HG03378 (cell line): ENCODE data around the gene GOT1.

Source experiments
- ATAC-seq: cut with Tn5 transposase; IDR thresholded peaks from one replicate; pipeline ENCODE4 v1.9.1; 2021; ENCODE audit warnings: mild to moderate bottlenecking, moderate library complexity; ENCODE audit not compliant: unreplicated experiment

Gene GOT1

DNA sequence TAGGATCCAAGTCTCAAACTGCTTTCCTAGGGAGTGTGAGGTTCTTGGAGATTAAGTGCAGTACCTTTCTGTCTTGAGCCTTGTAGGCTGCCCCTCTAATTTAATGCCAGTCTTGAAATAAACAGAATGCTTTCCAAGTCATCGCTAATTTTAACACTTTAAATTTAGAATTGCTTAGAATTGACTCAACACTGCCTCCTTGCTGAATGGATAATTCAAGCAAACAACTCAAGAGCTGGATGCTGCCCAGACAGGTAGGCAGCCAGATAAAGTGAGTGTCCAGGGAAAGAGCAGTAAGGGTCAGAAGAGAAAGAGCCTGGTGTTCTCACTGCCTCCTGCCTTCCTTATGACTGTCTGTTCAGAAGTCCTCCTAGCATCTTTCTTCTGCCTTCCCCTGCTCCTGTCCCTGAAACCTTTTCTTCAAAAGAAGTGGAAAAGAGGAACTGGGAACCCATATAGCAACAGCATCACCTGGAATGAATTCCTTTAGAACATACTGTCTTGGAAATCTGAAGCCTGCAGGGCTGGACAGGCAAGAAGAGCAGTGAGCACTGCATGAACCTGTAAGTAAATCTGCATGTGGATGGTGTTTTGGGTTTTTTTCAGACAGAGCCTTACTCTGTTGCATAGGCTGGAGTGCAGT is 3.1 kb upstream of the GOT1 start:
- no peak for ATAC-seq

DNA sequence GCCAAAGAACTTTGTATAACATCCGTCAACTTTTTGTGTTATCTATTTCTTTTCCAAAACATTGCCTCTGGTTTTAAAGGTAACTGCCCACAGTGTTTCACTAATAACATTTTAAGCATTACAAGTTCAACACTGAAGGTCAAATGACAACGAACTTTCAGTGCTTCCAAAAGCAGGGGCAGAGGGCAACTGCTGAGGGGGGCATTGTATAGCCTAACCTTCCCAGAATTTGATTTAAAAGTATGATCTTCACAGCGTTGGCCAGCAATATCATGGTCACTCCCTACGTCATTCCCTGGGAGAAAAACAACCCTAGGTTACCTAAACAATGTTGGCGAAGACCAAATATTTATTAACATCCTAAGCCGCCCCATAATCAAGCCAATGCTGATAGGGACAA is 2.5 kb upstream of the GOT1 start:
- no peak for ATAC-seq

DNA sequence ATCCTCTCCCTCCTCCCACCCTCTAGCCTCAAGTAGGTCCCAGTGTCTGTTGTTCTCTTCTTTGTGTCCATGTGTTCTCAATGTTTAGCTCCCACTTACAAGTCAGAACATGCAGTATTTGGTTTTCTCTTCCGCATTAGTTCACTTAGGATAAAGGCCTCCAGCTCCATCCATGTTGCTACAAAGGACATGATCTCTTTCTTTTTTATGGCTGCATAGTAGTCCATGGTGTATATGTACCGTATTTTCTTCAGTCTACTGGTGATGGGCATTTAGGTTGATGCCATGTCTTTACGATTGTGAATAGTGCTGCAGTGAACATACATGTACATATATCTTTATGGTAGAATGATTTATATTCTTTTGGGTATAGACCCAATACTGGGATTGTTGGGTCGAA is 1.6 kb upstream of the GOT1 start:
- ATAC-seq: no peak

DNA sequence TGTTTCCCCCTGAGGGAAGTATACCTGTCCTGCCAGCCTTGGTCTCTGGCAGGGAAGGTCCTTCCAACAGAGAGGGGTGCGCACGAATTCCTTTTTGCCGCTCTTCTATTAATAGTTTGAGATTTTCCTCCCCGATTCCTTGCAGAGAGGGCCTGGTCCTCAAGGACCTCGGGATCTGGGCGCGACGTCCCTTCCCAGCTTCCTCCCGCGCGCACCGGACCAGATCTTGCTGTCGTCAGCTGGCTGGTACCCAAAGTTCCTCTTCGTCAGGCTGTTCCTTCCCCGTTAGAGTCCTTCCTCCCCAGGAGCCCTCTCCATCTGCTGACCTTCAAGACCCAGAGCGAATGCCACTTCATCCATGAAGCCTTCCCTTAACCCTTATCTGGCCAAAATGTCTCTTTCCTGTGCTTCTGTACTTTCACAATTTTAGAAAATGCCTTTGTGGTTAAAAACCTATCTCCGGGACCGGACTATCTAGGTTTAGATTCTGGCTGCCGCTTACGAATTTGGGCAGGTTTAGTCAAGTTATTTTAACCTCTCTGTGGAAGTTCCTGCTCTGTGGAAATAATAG is 851 bp upstream of the GOT1 start:
- ATAC-seq: no peak

DNA sequence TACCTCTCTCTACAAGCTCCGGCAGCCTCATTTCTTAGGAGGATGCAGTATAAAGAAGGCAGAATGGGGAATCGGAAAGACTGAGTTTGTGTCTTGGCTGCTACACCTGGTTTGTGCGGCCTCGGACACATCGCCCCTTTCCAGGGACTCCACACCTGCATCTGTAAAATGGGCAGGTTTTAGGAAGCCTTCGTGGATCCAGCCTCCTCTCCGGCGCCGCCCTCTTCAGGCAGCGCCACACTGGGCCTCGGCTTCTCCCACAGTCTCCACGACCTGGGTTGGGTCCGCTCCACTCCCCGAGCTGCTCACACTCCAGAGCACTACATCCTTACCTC is 341 bp downstream of the GOT1 start:
- ATAC-seq: no peak

DNA sequence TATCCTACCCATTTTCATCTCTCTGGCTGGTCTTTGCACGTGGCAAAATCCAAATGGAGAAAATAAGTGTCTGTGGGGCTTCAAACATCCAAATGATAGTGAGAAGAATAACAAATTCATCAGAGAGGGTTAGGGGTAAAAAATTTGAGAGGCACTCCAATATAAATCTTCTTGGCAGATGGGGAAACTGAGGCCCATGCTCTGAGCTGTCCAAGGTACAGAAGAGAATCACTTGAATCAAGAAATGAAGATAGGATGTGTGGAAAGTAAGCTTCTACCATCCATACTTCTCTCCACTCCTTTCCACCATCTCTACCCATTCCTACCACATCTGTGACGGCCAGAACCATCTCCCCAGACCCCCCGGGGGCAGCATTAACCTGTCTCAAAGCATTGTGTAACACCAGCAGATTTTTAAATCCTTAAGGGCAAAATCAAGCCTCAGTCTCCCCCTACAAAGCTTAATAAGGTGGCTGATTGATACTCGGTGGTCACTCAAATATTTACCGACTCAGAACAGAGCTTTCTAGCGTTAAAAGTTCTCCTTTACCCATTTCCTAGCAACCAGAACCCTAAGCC is 818 bp downstream of the GOT1 start:
- ATAC-seq: no peak

DNA sequence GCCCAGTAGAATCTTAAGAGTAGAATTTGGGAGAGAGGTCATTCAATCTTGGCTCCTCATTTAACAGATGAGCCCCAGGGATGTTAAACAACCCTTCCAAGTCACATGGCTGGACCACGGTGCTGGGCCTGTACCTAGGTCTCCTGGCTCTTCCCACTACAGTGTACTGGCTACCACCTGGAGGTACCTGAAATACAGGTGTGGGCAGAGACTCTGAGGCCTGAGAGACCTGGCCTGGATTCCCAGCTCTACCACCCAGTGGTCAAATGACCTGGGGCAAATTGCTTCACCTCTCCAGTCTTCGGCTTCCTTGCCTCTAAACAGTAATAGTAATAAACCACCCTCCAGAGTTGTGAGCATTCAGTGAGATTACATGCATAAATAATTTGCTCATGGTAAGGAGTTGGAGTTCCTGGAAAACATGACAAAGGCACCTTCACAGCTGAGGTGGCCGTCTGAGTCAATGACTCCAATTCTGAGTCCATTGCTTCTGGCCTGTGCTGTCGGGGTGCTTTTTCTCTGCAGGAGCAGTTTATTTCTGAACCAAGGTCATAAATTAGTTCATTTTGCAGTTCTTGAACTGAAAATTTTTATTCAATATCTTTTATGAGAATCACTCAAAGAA is 2.7 kb downstream of the GOT1 start:
- ATAC-seq: no peak

DNA sequence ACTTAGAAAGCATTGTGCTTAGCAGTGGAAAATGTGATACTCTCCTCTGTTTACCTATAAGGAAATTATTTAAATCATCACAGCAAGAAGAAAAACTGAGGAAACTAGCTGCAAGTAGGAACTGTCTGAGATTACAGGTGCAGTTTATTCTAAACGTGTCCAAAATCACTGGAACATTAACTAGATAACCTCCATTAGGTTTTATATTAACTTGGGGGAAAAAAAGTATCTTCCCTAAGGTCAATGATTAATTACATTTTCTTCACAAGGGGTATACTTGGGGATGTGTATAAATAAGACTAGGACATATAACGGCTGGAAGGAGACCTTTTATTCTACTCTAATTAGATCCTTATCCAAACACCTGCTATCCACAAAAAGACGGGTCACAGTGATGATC is 3.7 kb downstream of the GOT1 start:
- ATAC-seq: no peak

DNA sequence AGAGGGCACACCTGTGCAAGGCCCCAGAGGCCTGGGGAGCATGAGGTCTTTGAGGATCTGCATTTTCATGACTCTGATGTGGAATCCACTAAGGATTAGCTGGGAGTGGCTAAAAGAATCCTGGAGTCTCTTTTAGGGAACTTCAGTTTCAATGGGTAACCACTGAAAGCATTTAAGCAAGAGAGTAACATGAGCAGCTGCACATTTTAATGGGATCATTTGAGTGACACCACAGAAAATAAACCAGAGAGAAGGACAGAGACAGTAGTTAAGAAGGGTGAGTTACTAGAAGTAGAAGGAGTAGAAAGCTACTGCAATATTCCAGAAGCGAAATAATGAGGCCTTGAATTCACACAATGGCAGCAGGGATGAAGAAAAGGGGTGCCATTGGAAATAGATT is 5.2 kb downstream of the GOT1 start:
- no peak for ATAC-seq

DNA sequence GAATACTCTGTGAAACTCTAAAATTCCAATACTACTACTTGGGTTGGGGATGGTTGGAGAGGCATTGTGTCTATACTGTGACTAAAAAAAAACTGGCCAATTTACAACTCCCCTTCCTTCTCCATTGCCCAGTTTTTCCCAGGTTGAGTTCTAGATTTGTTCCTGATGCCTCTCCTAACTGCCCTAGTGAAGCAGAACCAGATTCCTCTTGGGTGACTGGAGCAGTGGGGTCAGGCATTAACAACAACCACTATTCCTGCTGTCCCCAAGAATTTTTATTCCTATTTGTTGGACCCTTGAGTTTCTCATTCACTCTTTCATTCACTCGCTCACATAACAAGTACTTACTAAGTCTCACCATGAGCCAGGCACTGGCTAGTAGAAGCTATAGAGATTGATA is 5.8 kb downstream of the GOT1 start:
- no peak for ATAC-seq

DNA sequence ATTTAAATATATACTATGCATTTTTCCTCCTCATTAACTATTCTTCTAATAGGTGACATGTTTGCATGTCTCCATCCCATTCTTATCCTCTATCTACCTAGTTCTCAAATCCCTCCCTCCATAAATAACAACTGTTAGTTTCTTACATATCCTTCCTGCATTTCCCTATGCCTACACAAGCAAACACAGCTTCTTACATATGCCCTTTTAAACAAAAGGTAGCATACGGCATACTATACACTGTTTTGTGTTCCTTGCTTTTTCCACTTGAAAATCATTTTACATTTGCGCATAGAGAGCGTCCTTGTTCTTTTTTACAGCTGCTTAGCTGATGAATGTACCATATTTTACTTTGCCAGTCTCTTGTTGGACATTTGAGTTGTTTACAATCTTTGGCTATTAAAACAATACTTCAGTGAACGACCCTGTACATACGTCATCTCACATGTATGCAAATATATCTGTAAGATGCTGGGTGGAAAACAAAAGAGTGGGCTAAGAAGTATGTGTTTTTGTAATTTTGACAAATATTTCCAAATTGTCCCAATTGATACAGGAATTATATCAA is 7.8 kb downstream of the GOT1 start:
- no peak for ATAC-seq

DNA sequence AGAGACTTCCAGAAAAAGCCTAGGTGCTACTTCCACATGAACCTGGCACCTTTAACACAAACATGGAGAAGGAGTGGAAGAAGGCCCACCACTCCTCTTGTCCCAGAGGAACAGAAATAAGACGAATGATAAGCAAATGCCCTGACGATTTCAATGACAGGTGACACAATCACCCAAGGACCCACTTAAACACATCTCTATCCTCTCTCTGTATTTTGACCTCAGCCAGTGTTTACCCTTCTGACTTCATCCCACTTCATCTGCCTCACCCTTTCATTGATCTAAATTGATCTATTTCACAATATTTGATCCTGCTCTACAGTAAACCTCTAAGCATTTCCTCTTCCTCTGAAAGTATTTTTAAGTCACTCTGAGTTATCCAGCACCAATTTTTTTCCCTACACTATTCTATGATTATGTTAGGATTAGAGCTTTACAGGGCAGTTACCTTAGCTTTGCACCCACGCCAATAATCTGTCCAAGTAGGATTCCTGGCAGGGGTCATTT is 9.1 kb downstream of the GOT1 start:
- no peak for ATAC-seq

DNA sequence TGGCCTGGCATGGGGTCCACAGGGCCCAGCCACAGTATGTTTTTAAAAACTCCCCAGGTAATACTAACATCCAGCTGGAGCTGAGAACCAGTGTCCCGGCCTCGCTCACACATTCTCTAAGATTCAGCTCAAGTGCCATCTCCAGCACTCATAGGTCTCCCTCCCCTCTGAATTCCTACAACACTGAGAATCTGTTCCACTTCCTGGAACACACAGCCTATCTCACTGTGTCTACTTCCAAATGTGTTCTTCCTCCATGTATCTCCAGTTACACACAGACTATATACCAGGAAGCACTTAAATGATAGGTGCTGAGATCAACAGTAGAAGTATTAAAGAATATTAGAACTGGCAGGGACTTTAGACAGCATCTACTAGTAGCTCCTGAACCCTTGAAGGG is 10.7 kb downstream of the GOT1 start:
- no peak for ATAC-seq

DNA sequence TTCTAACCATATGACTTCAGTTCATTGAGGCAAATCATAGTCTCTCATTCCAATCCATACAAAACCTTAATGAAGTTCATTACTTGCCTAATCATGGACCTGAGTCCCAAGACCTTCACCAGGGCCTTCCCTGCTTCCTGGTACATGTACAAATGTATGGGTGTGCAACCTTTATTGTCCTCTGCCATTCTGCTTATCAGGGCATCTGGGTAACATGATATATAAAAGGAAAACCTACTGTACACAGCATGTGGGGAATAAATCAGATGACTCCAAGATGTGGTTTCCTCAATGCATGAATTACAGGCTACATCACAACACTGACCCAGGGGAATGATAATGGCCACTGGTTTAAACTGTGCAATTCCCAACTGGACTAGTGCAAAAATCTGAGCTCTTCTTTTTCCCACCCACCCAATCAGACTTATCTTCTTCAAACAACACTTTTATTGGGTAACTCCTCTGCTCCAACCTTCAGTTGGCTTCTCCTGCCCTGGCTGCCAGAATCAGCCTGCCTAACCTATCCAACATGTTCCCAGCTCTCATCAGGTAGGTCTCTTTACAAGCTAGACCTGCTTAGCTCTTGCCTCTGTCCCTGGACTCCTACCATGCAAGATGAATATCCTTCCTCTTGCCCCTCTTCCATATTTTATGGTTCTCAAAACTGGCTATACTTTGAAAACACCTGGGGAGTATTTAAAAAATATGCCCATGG is 11.4 kb downstream of the GOT1 start:
- no peak for ATAC-seq

DNA sequence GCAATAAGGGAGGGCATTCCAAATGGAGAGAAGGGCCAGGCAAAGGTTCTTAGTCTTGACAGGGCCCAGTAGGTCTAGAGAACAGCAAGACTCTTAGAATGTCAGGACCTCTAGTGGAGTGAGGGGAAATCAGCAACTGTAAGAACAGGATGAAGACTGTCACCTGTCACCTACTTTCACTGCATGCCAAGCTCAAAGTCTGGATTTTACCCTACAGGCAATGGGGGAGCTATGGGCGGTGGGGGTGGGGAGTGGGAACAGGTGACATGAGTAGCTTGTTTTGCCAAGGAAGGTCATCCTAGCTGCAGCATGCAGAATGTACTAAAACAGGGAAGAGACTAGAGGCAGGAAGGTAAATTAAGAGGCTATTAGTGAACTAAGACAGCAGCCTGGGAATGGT is 18.3 kb downstream of the GOT1 start:
- no peak for ATAC-seq

DNA sequence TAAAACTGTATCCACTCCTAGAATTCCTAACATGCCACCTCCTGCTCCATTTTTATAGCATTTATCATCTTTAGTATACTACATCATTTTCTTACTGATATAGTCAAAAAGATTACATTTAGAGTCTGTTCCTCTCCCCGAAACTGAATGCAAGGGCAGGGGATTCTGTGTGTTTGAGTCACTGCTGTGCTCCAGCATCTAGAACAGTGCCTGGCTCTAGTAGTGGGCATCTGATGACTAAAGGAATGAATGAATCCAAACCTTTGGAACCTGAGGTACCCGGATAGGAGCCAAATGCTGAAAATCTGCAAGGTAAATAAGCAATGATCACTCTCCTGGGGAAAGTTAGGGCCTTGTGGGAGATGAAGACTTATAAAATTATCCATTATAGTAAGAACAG is 18.9 kb downstream of the GOT1 start:
- no peak for ATAC-seq

DNA sequence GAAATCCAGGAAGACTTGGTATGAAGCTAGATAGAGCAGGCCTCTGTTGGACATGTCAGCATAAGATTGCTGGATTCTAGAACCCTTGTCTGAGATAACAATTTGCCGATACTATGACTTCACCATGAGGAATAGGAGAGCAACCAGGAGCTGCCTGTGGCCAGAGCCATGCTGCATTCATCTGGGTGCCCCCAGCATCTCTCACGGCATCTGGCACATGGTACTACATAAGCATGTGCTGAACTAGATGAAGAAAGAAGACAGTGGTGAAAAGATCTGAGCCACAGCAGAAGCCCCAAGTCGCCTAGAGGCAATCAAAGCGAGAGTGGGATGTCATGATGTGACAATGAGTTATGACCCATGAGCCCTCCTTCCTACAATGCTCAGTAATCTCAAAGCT is 19.5 kb downstream of the GOT1 start:
- ATAC-seq: no peak

DNA sequence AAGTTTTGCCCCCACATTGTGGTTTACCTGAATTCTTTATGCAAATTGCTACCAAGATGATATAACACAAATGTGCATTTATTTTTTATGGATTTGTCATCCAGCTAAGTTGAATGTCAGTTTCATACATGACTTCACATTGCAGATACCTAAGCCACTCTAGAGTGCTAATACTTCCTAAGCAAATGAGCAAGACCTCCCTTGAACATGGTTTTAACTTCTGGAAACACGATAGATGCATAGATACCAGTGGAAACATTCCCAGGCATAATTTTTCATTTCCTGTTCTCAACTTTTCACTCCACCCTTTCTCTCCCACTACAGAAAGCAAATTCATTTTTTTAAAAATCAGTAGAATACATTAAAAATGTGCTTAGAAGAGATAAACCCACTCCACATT is 20.3 kb downstream of the GOT1 start:
- no peak for ATAC-seq

DNA sequence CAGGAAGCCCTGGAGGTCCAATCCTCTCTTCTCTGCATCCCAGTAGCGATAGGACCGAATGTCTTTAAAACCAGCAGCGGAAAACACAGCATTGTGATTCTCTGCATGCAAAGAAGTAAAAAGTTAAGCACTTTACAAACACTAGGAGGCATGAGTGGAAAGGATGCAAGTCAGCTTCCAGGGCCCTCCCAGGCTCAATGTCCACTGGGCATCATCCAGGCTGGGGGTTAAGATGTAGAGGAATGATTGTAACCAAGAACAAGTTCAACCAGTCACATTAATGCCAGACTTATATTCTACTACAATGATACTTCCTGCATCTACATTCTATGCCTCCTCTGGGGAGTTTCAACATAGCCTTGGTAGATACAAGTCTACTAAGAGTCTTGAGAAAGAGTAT is 24.3 kb downstream of the GOT1 start:
- ATAC-seq: no peak

DNA sequence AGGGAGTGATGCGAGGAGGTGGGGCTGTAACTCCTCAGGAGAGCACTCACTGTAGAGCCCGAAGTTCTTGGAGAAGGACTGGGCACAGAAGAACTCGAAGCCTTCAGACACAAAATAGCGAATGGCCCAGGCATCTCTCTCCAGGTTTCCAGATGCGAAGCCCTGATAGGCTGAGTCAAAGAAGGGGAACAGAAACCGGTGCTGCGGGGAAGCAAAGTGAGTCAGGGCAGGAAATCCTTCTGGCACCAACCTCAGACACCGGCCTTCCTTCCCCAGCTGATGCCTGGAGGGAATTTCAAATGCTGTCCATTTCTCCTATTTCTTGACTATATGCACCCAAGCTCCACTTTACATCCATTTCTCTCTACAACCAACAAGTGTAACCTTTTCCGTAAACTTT is 26.8 kb downstream of the GOT1 start:
- peak; percentile 46 for ATAC-seq

DNA sequence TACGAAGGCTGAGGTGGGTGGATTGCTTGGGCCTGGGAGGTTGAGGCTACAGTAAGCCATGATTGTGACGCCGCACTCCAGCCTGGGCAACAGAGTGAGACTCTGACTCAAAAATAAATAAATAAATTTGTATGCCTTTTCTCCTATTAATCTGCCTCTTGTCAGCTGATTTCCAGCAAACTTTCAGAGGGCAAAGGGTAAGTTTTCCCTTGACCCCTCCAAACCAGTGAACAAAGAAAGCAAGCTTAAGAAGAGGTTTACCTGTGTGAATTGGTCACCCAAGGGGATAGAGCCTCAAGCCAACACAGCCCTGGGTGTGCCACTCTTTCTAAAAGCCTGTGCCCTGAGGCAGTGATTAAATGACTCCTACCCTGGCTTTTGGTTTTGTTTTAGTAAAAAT is 30.8 kb downstream of the GOT1 start:
- ATAC-seq: no peak
